Gastroesophageal sphincter (tissue), 4 donors: ENCODE results near the gene CELA2A. TPM values are rescaled to one million over a fixed set of nuclear protein-coding genes. Genes with fewer than 3 reads are reported as not detected.
"Not testable (repeated sequence)": the region's sequence is repeated elsewhere in the genome, so short reads cannot be mapped to it uniquely, and the experiment has no call there.

ENCODE experiments used
- ATAC-seq: fragments of 150-250 bp; one replicate; pipeline ENCODE4 v1.9.1; 2016; ENCODE audit warnings: mild to moderate bottlenecking, moderate library complexity
- H3K27ac ChIP-seq, 4 donors: fragments of 200-600 bp; sonication (generic) in 3 of 4; 1 replicate in 3 of 4; 2 replicates in 1 of 4; pipeline ENCODE4 v1.5.1; 2016 to 2019
- H3K27me3 ChIP-seq: fragments of 200-600 bp; sonication (generic); one replicate; pipeline ENCODE4 v1.5.1; 2019
- H3K36me3 ChIP-seq, 2 donors: fragments of 200-600 bp; sonication (generic); one replicate each; pipeline ENCODE4 v1.5.1; 2019; ENCODE audit warnings: control low read depth in 1 of 2
- H3K4me1 ChIP-seq, 3 donors: fragments of 200-600 bp; sonication (generic); 1 replicate in 2 of 3; 2 replicates in 1 of 3; pipeline ENCODE4 v1.5.1; 2016 to 2019; ENCODE audit warnings: control low read depth in 2 of 3
- H3K4me3 ChIP-seq, 2 donors: fragments of 200-600 bp; sonication (generic); one replicate each; pipeline ENCODE4 v1.5.1; 2019; ENCODE audit warnings: mild to moderate bottlenecking in 1 of 2, moderate library complexity in 1 of 2
- H3K9me3 ChIP-seq, 3 donors: fragments of 200-600 bp; sonication (generic); one replicate each; pipeline ENCODE4 v1.5.1; 2017 to 2019; ENCODE audit warnings: control low read depth in 2 of 3
- CTCF ChIP-seq, 4 experiments: fragments of 200-600 bp in 2 of 4; fragments of 450-650 bp in 2 of 4; sonication (generic) in 1 of 4; IDR thresholded peaks; one replicate each; pipeline ENCODE4 v1.5.1; 2017 to 2019; ENCODE audit warnings: antibody characterized with exemption in 4 of 4, mild to moderate bottlenecking in 2 of 4, moderate library complexity in 2 of 4
- EP300 ChIP-seq: sonication (generic); formaldehyde crosslinking; IDR thresholded peaks from one replicate; pipeline ENCODE4 v1.6.1; 2017; ENCODE audit warnings: antibody characterized with exemption, mild to moderate bottlenecking
- POLR2A ChIP-seq, 2 donors: fragments of 450-650 bp; IDR thresholded peaks; one replicate each; pipeline ENCODE4 v1.6.1; 2017; ENCODE audit warnings: antibody characterized with exemption in 2 of 2, mild to moderate bottlenecking in 2 of 2, moderate library complexity in 1 of 2
- POLR2AphosphoS5 ChIP-seq: sonication (generic); formaldehyde crosslinking; IDR thresholded peaks from one replicate; pipeline ENCODE4 v1.6.1; 2017; ENCODE audit warnings: antibody characterized with exemption
- WGBS, 2 donors: methylation state at CpG; one replicate each; pipeline ENCODE4 v1.1.5; 2018; ENCODE audit warnings: low coverage in 1 of 2; 5-methylcytosine and 5-hydroxymethylcytosine counted together
- total RNA-seq, 4 donors: library from RNA; depleted of rRNA; stranded (reverse); fragments of >200 nt; gene quantifications; one replicate each; pipeline ENCODE4 v1.1.0, GENCODE V29; 2016

Gene CELA2A
- total RNA-seq, 4 donors from 2014 or later: not detected

GRCh38 chr1:15515022-15515663, 58.6 kb downstream of the CELA2A start:
- TF ChIP-seq EP300 (no peak), POLR2AphosphoS5 (no peak), CTCF (IDR thresholded peaks at IDR 0.05) (no peak), POLR2A (IDR thresholded peaks at IDR 0.05) (no peak)
- Histone ChIP-seq H3K4me1 (peaks cover 0 to 4% (median 0%) of the 10 kb centered on the region in 3 donors), H3K27ac (no peak overlapping the region), H3K27me3 (no peaks in the 10 kb centered on the region), H3K4me3 (no peak overlapping the region), H3K9me3 (no peaks in the 10 kb centered on the region), H3K36me3 (peaks cover 0 to 45% of the 10 kb centered on the region in 2 donors)
- 43 to 87% methylated on average over 2 of the region's 2 CpGs for WGBS, 2 donors
- no peak for ATAC-seq

- no peaks in the 10 kb centered on the region for H3K9me3 ChIP-seq
- no peak overlapping the region for H3K4me3 ChIP-seq
- peaks cover 0 to 16% (median 5%) of the 10 kb centered on the region in 3 donors for H3K4me1 ChIP-seq
- no peak for TF ChIP-seq POLR2A (IDR thresholded peaks at IDR 0.05)
- TF ChIP-seq POLR2AphosphoS5: no peak
- TF ChIP-seq CTCF (IDR thresholded peaks at IDR 0.05): no peak
- TF ChIP-seq EP300: no peak
- WGBS, 2 donors: 80 to 82% methylated on average over 1 of the region's 3 CpGs
- no peak for ATAC-seq
- peaks cover 0 to 18% of the 10 kb centered on the region in 2 donors for H3K36me3 ChIP-seq
- H3K27ac ChIP-seq: no peak overlapping the region
- no peaks in the 10 kb centered on the region for H3K27me3 ChIP-seq
Measured at GRCh38 chr1:15519625-15520024, 63.1 kb downstream of the CELA2A start.

- 87 to 91% methylated on average over 12 to 17 of the region's 17 CpGs for WGBS, 2 donors
- not testable (repeated sequence) for H3K4me3 ChIP-seq, ATAC-seq, H3K27ac ChIP-seq, H3K27me3 ChIP-seq, H3K9me3 ChIP-seq
- peaks cover 0 to 29% (median 11%) of the 10 kb centered on the region in 3 donors for H3K4me1 ChIP-seq
- H3K36me3 ChIP-seq: peaks cover 0 to 18% of the 10 kb centered on the region in 2 donors
Measured at GRCh38 chr1:15521206-15521906, 64.8 kb downstream of the CELA2A start.

Other genes with a start within 250 kb of the CELA2A start
- 1 to 10 TPM in 1 of 4 donors, not detected in 3; 1.1 TPM for gene FHAD1, start 209.5 kb upstream of the CELA2A start, total RNA-seq
- gene EFHD2, start 46.8 kb upstream of the CELA2A start, total RNA-seq: 10 to 100 TPM; 26.3 to 60.7 (median 53.7) TPM
- not detected for gene CTRC, start 18.3 kb upstream of the CELA2A start, total RNA-seq
- gene CELA2B, start 19.4 kb downstream of the CELA2A start, total RNA-seq: not detected
- 10 to 100 TPM; 11.0 to 22.5 (median 14.3) TPM for gene CASP9, start 67.5 kb downstream of the CELA2A start, total RNA-seq
- gene DNAJC16, start 70.1 kb downstream of the CELA2A start, total RNA-seq: 10 to 100 TPM; 10.2 to 18.7 (median 13.8) TPM
- gene AGMAT, start 128.3 kb downstream of the CELA2A start, total RNA-seq: not detected
- gene DDI2, start 160.7 kb downstream of the CELA2A start, total RNA-seq: 10 to 100 TPM; 14.3 to 37.2 (median 16.5) TPM
- 10 to 100 TPM; 32.1 to 65.2 (median 41.8) TPM for gene PLEKHM2, start 227.6 kb downstream of the CELA2A start, total RNA-seq